Vagina (tissue), 2 donors: ENCODE data around the gene SEMA3D. TPM values are rescaled to one million over a fixed set of nuclear protein-coding genes. Genes with fewer than 3 reads are reported as not detected.

Experiments
- DNase-seq, 2 donors: peaks; one replicate each; pipeline ENCODE4 v3.0.0-alpha.2; 2017; ENCODE audit errors: extremely low spot score in 2 of 2
- H3K27ac ChIP-seq: fragments of 200-600 bp; sonication (generic); one replicate; pipeline ENCODE4 v1.5.1; 2019
- H3K27me3 ChIP-seq: fragments of 200-600 bp; sonication (generic); one replicate; pipeline ENCODE4 v1.5.1; 2019
- H3K36me3 ChIP-seq, 2 donors: fragments of 200-600 bp; sonication (generic); one replicate each; pipeline ENCODE4 v1.5.1; 2017 to 2019
- H3K4me1 ChIP-seq: fragments of 200-600 bp; sonication (generic); one replicate; pipeline ENCODE4 v1.5.1; 2019
- H3K4me3 ChIP-seq, 2 donors: fragments of 200-600 bp; sonication (generic); 1 replicate in 1 of 2; 2 replicates in 1 of 2; pipeline ENCODE4 v1.5.1; 2016 to 2019
- H3K9me3 ChIP-seq: fragments of 200-600 bp; sonication (generic); one replicate; pipeline ENCODE4 v1.5.1; 2019
- POLR2A ChIP-seq, 2 donors: fragments of 450-650 bp; IDR thresholded peaks; one replicate each; pipeline ENCODE4 v1.6.1; 2017; ENCODE audit warnings: antibody characterized with exemption in 2 of 2, mild to moderate bottlenecking in 2 of 2, moderate library complexity in 2 of 2
- POLR2AphosphoS5 ChIP-seq, 2 donors: sonication (generic); formaldehyde crosslinking; IDR thresholded peaks; one replicate each; pipeline ENCODE4 v1.9.0; 2017; ENCODE audit warnings: antibody characterized with exemption in 2 of 2, mild to moderate bottlenecking in 2 of 2, low read depth in 1 of 2; ENCODE audit not compliant: insufficient read depth in 1 of 2
- intact Hi-C: fragments of 100-400 bp; cut with DNase I; formaldehyde crosslinking; loops from one replicate; pipeline ENCODE4 v1.15.1; 2023
- total RNA-seq: library from RNA; depleted of rRNA; stranded (reverse); fragments of >200 nt; gene quantifications from one replicate; pipeline ENCODE4 v1.2.3, GENCODE V29; 2016
- TF ChIP-seq, protein P1 (sequence below), 3 experiments: fragments of 450-650 bp in 2 of 3; fragments of 200-600 bp in 1 of 3; sonication (generic) in 1 of 3; IDR thresholded peaks; one replicate each; pipeline ENCODE4 v1.5.1; 2017 to 2019; ENCODE audit warnings: antibody characterized with exemption in 3 of 3, mild to moderate bottlenecking in 2 of 3, moderate library complexity in 2 of 3

SEMA3D gene
- total RNA-seq, 1 donor from 2014 or later: 2.2 TPM

- no peaks in the 10 kb centered on the region for H3K36me3 ChIP-seq
- H3K4me1 ChIP-seq: no peaks in the 10 kb centered on the region
- no peak for DNase-seq
- H3K4me3 ChIP-seq: no peak overlapping the region
- no peaks in the 10 kb centered on the region for H3K9me3 ChIP-seq
- intact Hi-C loops: no loop called here
- TF ChIP-seq POLR2A (IDR thresholded peaks at IDR 0.05) (no peak), POLR2AphosphoS5 (IDR thresholded peaks at IDR 0.05; ENCODE audit: insufficient read depth in 1 of 2, low read depth in 1 of 2) (no peak)
- TF ChIP-seq, protein P1, sequence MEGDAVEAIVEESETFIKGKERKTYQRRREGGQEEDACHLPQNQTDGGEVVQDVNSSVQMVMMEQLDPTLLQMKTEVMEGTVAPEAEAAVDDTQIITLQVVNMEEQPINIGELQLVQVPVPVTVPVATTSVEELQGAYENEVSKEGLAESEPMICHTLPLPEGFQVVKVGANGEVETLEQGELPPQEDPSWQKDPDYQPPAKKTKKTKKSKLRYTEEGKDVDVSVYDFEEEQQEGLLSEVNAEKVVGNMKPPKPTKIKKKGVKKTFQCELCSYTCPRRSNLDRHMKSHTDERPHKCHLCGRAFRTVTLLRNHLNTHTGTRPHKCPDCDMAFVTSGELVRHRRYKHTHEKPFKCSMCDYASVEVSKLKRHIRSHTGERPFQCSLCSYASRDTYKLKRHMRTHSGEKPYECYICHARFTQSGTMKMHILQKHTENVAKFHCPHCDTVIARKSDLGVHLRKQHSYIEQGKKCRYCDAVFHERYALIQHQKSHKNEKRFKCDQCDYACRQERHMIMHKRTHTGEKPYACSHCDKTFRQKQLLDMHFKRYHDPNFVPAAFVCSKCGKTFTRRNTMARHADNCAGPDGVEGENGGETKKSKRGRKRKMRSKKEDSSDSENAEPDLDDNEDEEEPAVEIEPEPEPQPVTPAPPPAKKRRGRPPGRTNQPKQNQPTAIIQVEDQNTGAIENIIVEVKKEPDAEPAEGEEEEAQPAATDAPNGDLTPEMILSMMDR (IDR thresholded peaks at IDR 0.05): no peak
- no peaks in the 10 kb centered on the region for H3K27me3 ChIP-seq
- no peak overlapping the region for H3K27ac ChIP-seq
These were observed 121.5 kb downstream of the SEMA3D start for GRCh38 chr7:85065306-85065705.

GRCh38 chr7:85062651-85063050 lies 124.2 kb downstream of the SEMA3D start:
- Histone ChIP-seq H3K27ac (no peak overlapping the region), H3K27me3 (no peaks in the 10 kb centered on the region), H3K9me3 (no peaks in the 10 kb centered on the region), H3K4me3 (no peak overlapping the region), H3K4me1 (no peaks in the 10 kb centered on the region), H3K36me3 (no peaks in the 10 kb centered on the region)
- TF ChIP-seq POLR2AphosphoS5 (IDR thresholded peaks at IDR 0.05; ENCODE audit: insufficient read depth in 1 of 2, low read depth in 1 of 2) (no peak), POLR2A (IDR thresholded peaks at IDR 0.05) (no peak)
- TF ChIP-seq, protein P1 (IDR thresholded peaks at IDR 0.05): no peak
- no peak for DNase-seq
- intact Hi-C loops: no loop called here

DNA sequence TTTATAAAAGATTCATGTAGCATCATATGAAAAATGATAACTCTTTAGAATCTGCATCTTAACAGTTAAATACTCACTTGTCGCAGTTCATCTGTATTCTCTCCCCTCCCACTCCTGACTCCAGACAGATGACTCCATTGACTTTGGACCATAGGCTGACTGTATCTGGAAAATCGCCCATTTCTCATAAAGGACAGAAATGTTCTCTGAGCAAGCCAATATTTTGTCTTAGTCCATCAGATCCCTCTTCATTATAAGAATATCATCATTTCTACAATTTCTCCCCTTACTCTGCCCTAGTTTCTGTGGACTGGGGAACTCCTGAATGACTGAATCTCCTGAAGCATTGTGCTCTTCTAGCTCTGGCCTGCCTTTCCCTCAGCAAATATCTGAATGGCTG lies 125.4 kb downstream of the SEMA3D start:
- TF ChIP-seq POLR2A (IDR thresholded peaks at IDR 0.05) (no peak), POLR2AphosphoS5 (IDR thresholded peaks at IDR 0.05; ENCODE audit: insufficient read depth in 1 of 2, low read depth in 1 of 2) (no peak)
- TF ChIP-seq, protein P1 (IDR thresholded peaks at IDR 0.05): no peak
- DNase-seq: no peak
- Histone ChIP-seq H3K36me3 (no peaks in the 10 kb centered on the region), H3K4me1 (no peaks in the 10 kb centered on the region), H3K27me3 (no peaks in the 10 kb centered on the region), H3K27ac (no peak overlapping the region), H3K4me3 (no peak overlapping the region), H3K9me3 (no peaks in the 10 kb centered on the region)
- intact Hi-C loops: no loop called here

DNA sequence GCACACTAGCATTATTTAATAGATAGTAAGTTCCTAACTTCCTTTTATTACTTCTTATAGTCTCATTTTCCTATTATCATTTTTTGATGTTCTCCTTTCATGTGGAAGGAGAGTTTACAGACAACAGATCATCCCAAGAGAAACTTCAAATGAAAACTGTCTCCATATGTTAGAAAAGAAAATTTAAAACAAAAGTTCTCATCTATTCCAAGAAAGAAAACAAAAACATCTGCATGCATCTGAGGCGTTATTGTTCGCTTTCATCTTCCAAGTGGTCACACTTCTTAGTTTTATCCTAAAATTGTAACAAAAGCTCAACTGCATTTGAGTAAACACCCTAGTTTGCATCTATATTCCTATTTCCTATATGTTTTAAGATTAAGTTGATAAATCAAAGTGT lies 126.2 kb downstream of the SEMA3D start:
- DNase-seq: no peak
- intact Hi-C loops: no loop called here
- Histone ChIP-seq H3K27ac (no peak overlapping the region), H3K4me1 (no peaks in the 10 kb centered on the region), H3K27me3 (no peaks in the 10 kb centered on the region), H3K4me3 (no peak overlapping the region), H3K9me3 (no peaks in the 10 kb centered on the region), H3K36me3 (no peaks in the 10 kb centered on the region)
- TF ChIP-seq, protein P1 (IDR thresholded peaks at IDR 0.05): no peak
- no peak for TF ChIP-seq POLR2AphosphoS5 (IDR thresholded peaks at IDR 0.05; ENCODE audit: insufficient read depth in 1 of 2, low read depth in 1 of 2)
- TF ChIP-seq POLR2A (IDR thresholded peaks at IDR 0.05): no peak

- H3K9me3 ChIP-seq: no peaks in the 10 kb centered on the region
These were observed 130.9 kb downstream of the SEMA3D start for GRCh38 chr7:85055906-85056305.

More at GRCh38 chr7:85055906-85056305, 130.9 kb downstream of the SEMA3D start:
- TF ChIP-seq, protein P1 (IDR thresholded peaks at IDR 0.05): no peak
- TF ChIP-seq POLR2A (IDR thresholded peaks at IDR 0.05) (no peak), POLR2AphosphoS5 (IDR thresholded peaks at IDR 0.05; ENCODE audit: insufficient read depth in 1 of 2, low read depth in 1 of 2) (no peak)
- DNase-seq: no peak
- H3K36me3 ChIP-seq: no peaks in the 10 kb centered on the region
- no peak overlapping the region for H3K27ac ChIP-seq
- no peak overlapping the region for H3K4me3 ChIP-seq
- no peaks in the 10 kb centered on the region for H3K4me1 ChIP-seq
- intact Hi-C loops: no loop called here
- no peaks in the 10 kb centered on the region for H3K27me3 ChIP-seq
